Inflammatory macrophage treated with lipopolysaccharide for 1 hour (primary cell): ENCODE measurements around the gene SORL1.
"Not testable (repeated sequence)": the region's sequence is repeated elsewhere in the genome, so short reads cannot be mapped to it uniquely, and the experiment has no call there.

Experiments used
- DNase-seq, 2 donors: peaks; one replicate each; pipeline ENCODE4 v3.0.0-alpha.2; 2020 to 2022

The SORL1 gene

GRCh38 chr11:121479698-121480238 lies 27.7 kb downstream of the SORL1 start:
- DNase-seq = peak; percentile 55 to 70

GRCh38 chr11:121481484-121482230 lies 29.5 kb downstream of the SORL1 start:
- DNase-seq = not testable (repeated sequence)

GRCh38 chr11:121482231-121483129 lies 30.4 kb downstream of the SORL1 start:
- peak; percentile 37 to 61 for DNase-seq

GRCh38 chr11:121483805-121484480 lies 31.8 kb downstream of the SORL1 start:
- peak; percentile 58 to 79 for DNase-seq

DNA sequence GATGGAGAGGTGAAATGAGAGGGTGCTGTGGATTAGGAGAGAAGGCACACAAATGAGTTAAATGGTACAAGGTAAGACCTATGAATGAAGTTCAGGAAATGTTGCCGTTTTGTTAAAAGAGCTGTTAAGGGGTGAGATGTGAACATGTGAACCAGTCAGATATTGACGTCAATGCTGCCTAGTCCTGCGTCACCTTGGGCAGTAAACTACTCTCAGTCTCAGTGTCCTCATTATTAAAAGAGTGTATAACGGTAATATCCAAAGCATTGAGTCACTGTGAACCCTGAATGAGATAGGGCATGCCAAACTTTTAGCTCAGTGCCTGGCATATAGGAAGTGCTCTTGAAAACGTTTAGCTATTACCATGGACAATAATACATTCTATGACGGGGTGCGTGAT lies 33.1 kb downstream of the SORL1 start:
- DNase-seq = no peak

DNA sequence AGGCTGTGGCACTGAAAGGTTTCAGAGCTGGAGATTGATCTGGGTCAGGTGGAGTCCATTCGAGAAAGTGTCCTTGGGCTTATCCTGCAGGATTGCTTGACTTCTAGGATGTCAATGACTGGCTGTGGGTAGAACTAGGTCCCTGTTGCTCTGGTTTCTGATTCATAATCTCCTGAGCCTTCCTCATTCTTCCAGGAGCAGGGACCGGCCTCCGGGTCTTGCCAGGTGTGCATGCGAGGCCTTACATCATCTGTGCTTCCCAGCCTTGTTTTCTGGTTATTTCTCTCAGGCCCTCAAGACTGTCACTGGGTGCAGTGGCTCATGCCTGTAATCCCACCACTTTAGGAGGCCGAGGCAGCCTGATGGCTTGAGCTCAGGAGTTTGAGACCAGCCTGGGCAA lies 33.9 kb downstream of the SORL1 start:
- DNase-seq = no peak

- DNase-seq = no peak
Observed at GRCh38 chr11:121487191-121487590, 35.1 kb downstream of the SORL1 start.

DNA sequence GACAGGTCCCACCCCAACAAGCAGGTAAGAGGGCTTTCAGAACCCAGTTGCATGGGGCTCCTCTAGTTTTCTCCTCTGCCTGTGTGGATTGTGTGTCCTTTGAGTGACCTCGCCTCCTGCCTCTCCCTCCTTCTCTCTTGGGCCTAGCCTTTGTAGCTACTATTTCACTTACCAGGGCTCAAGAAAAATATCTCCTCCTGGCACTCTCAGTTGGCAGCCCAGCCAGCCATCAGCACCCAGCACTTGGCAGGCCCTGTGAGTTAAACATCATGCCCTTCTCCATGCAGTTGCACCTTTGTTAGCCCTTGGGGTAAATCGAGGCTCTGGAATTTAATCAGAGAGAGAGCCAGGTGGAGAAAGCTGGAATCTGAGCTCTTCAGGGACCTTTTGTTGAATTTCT lies 36.1 kb downstream of the SORL1 start:
- DNase-seq = no peak

- DNase-seq = no peak
Observed at GRCh38 chr11:121488641-121489040, 36.5 kb downstream of the SORL1 start.

GRCh38 chr11:121489823-121490222 lies 37.7 kb downstream of the SORL1 start:
- no peak for DNase-seq

DNA sequence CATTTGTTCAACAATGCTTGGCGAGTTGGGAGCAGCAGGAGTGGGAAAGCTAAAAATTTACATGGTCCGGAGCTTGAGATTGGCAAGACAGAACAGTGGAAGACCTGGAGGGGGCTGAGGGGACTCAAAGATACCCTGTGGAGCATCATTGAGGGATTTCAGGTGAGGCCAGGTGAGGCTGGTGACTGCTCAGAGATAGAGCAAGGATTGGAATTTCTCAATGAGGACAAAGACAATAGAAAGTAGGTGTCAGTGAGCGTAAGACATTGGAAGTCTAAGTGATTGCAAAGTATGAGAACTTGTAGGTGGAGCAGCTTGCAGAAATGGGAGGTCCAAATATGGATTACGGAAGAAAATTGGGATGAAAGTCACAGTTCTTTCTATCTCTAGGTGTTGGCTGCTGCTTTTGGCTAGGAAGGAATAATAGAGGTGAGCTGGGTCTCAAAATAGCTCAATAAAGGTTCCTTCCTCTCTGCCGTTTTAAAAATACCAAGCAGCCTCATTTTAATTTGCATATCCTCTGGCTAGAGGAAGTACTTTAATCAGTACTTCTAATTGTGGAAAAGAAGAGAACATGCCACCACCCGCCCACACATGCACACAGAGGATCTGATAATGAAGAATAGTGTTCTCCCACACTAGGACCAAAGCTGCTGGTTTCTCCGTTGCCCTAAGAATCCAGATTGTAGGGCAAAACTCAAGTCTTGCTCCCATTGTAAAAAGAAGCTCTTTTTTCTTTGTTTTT lies 42.4 kb downstream of the SORL1 start:
- peak; percentile 61 to 63 for DNase-seq

- no peak for DNase-seq
Observed at GRCh38 chr11:121497176-121497998, 45.3 kb downstream of the SORL1 start.

DNA sequence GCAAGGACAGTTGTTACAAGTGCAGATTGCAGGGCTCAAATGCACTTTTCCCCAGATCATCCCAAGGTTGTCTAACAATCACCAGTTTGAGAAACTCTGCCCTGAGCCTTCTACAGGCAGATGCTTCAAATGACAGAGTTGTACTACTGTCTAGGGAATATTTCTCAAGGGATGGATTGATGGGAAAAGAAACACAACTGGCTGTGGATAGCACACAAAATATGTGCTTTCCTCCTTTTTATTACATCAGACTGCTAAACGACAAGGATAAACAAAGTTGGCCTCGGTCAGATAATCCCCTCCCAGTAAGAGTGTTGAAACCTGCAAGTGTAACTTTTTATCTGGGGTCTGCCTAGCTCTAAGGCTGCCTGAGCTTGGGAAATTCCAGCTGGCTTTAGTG lies 47.3 kb downstream of the SORL1 start:
- no peak for DNase-seq

DNA sequence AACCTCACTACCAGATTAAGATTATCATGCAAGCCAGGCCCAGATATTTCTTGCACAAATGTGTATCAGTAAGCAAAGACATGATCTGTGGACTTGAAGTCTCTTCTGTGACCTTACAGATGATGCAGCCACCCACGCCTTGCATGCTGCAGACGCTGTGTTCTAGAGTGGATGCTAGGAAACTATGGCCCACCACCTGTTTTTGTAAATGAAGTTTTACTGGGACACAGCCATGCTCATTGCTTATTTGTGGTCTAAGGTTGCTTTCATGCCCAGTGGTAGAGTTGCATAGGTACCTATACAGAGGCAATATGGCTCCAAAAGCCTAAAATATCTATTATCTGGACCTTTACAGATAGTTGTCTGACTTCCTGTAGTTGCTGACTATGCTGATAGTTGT lies 48.2 kb downstream of the SORL1 start:
- no peak for DNase-seq

GRCh38 chr11:121500717-121501116 lies 48.6 kb downstream of the SORL1 start:
- no peak for DNase-seq

DNA sequence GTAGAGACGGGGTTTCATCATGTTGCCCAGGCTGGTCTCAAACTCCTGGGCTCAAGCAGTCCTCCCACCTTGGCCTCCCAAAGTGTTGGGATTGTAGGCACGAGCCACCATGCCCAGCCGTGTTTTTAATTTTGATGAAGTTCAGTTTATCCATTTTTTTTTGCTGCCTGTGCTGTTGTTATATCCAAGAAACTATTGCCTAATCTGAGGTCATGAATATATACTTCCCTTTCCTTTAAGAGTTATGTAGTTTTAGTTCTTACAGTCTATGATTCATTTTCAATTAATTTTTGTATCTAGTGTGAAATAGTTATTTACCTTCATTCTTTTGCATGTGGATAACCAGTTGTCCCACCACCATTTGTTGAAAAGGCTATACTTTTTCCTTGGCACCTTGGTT lies 50.9 kb downstream of the SORL1 start:
- peak; percentile 52 to 68 for DNase-seq

- not testable (repeated sequence) for DNase-seq
Observed at GRCh38 chr11:121506237-121506636, 54.1 kb downstream of the SORL1 start.

GRCh38 chr11:121508449-121508848 lies 56.3 kb downstream of the SORL1 start:
- no peak for DNase-seq

DNA sequence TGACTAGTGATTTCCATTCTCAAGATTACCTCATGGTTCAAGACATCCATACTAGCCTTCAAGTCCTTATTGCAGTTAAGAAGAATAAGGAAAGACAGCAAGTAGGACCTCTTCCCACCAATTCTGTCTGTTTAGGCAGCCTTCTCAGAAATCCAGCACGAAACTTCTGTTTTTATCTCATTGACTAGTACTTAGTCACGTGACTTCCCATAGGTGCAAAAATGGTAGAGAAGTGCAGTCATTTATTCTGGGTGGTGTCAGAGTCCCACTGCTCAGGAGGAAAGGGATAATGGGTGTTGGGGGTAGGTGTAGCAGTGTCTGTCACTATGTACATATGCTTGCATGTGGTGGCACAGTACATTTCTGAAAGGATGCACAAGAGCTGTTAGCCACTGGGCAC lies 58.3 kb downstream of the SORL1 start:
- DNase-seq = no peak

DNA sequence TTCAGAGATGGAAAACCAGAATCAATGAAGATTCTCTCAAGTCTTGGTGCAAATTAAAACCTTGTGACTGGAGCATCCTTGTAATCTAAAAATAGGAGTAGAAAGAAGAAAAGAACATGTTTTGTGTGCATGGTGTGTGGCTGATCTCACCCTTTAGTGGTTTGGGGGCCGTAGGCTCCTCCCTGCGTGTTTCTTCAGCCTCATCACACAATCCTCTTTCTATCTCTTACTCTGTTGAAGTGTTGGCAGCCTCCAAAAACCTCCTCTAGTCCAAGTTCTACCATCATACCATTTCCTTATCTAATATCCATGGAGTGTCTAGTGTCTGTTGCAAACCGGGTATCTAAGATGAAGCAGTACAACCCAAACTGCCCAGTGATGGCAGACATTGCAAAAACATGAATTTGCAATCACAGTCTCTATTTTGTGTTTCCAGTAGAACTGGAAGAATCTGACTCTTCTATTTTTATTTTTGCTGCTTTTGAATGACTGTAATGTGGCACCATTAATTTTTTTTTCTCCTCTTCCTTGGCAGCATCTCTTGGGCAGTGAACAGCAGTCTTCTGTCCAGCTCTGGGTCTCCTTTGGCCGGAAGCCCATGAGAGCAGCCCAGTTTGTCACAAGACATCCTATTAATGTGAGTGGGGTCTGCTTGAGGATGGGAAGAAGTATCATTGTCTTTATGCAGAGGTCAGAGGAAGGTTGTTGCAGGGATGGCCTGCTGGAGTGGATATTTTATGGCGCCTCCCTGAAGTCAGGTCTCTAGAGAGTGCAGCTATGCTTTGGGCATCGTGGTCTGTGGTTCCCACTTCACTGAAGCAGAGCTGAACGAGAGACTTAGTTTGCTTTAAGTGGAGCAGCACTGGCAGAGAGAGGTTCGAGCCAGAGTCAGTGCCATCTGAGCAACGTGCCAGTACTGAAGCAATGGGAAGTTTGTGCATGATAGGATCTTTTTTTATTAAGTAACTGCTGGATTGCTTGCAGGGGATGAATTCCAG lies 60.7 kb downstream of the SORL1 start:
- DNase-seq = no peak
